HAP-1 (cell line): Measurements from ENCODE around the gene ADPRM.

Experiments used
- DNase-seq, 2 experiments: peaks; one replicate each; pipeline ENCODE4 v3.0.0-alpha.2; 2016 to 2020; ENCODE audit warnings: low spot score in 2 of 2
- H3K27me3 ChIP-seq: fragments of 250-450 bp; sonication (Bioruptor Pico); 2 replicates; pipeline ENCODE4 v1.5.1; 2020; ENCODE audit warnings: low read depth, mild to moderate bottlenecking, moderate library complexity
- H3K36me3 ChIP-seq: fragments of 250-450 bp; sonication (Bioruptor Pico); replicated peaks from 2 replicates; pipeline ENCODE4 v1.5.1; 2020; ENCODE audit warnings: mild to moderate bottlenecking
- H3K4me1 ChIP-seq: fragments of 250-450 bp; sonication (Bioruptor Pico); 2 replicates; pipeline ENCODE4 v1.5.1; 2020; ENCODE audit warnings: mild to moderate bottlenecking
- H3K4me3 ChIP-seq: fragments of 250-450 bp; sonication (Bioruptor Pico); 2 replicates; pipeline ENCODE4 v1.5.1; 2020; ENCODE audit warnings: mild to moderate bottlenecking, moderate library complexity
- H3K9me3 ChIP-seq: fragments of 250-450 bp; sonication (Bioruptor Pico); 2 replicates; pipeline ENCODE4 v1.5.1; 2020; ENCODE audit warnings: mild to moderate bottlenecking, moderate library complexity
- in situ Hi-C: fragments of 300-500 bp; cut with MboI; formaldehyde crosslinking; loops from 3 replicates; pipeline ENCODE4 v1.14.3; 2020; ENCODE audit warnings: low sequenced_read_pairs, inconsistent platforms, mixed read lengths

Gene ADPRM

GRCh38 chr17:10754861-10755591, 57.6 kb downstream of the ADPRM start:
- Histone ChIP-seq H3K36me3 (no peaks in the 10 kb centered on the region), H3K9me3 (no peaks in the 10 kb centered on the region), H3K27me3 (peaks cover 2% of the 10 kb centered on the region; the same call in 1 of the 2 replicates), H3K4me3 (no peak overlapping the region), H3K4me1 (no peaks in the 10 kb centered on the region)
- no peak for DNase-seq
- in situ Hi-C loops: no loop called here

GRCh38 chr17:10755592-10756127, 58.3 kb downstream of the ADPRM start:
- peaks cover 2% of the 10 kb centered on the region; the same call in 1 of the 2 replicates for H3K27me3 ChIP-seq
- no peaks in the 10 kb centered on the region for H3K9me3 ChIP-seq
- no peaks in the 10 kb centered on the region for H3K36me3 ChIP-seq
- H3K4me1 ChIP-seq: no peaks in the 10 kb centered on the region
- no peak overlapping the region for H3K4me3 ChIP-seq
- no peak for DNase-seq
- in situ Hi-C loops: no loop called here

- Histone ChIP-seq H3K27me3 (peaks cover 2% of the 10 kb centered on the region; the same call in 1 of the 2 replicates), H3K4me3 (no peak overlapping the region), H3K4me1 (no peaks in the 10 kb centered on the region), H3K9me3 (no peaks in the 10 kb centered on the region), H3K36me3 (no peaks in the 10 kb centered on the region)
- no peak for DNase-seq
- in situ Hi-C loops: no loop called here
Measured at GRCh38 chr17:10756185-10756584, 58.8 kb downstream of the ADPRM start.

GRCh38 chr17:10756619-10757018, 59.2 kb downstream of the ADPRM start:
- H3K9me3 ChIP-seq: no peaks in the 10 kb centered on the region
- H3K36me3 ChIP-seq: no peaks in the 10 kb centered on the region
- H3K4me1 ChIP-seq: no peaks in the 10 kb centered on the region
- no peak for DNase-seq
- H3K4me3 ChIP-seq: no peak overlapping the region
- in situ Hi-C loops: no loop called here
- peaks cover 2% of the 10 kb centered on the region; the same call in 1 of the 2 replicates for H3K27me3 ChIP-seq

GRCh38 chr17:10757067-10757466, 59.7 kb downstream of the ADPRM start:
- Histone ChIP-seq H3K27me3 (peaks cover 2% of the 10 kb centered on the region; the same call in 1 of the 2 replicates), H3K9me3 (no peaks in the 10 kb centered on the region), H3K4me3 (no peak overlapping the region), H3K36me3 (no peaks in the 10 kb centered on the region), H3K4me1 (no peaks in the 10 kb centered on the region)
- DNase-seq: no peak
- in situ Hi-C loops: no loop called here

GRCh38 chr17:10757647-10758046, 60.3 kb downstream of the ADPRM start:
- H3K27me3 ChIP-seq: peaks cover 2% of the 10 kb centered on the region; the same call in 1 of the 2 replicates
- DNase-seq: no peak
- H3K4me1 ChIP-seq: no peaks in the 10 kb centered on the region
- H3K4me3 ChIP-seq: no peak overlapping the region
- H3K9me3 ChIP-seq: no peaks in the 10 kb centered on the region
- in situ Hi-C loops: no loop called here
- no peaks in the 10 kb centered on the region for H3K36me3 ChIP-seq

- H3K4me3 ChIP-seq: no peak overlapping the region
- in situ Hi-C loops: no loop called here
- no peaks in the 10 kb centered on the region for H3K36me3 ChIP-seq
- DNase-seq: no peak
- H3K27me3 ChIP-seq: peaks cover 2% of the 10 kb centered on the region; the same call in 1 of the 2 replicates
- H3K9me3 ChIP-seq: no peaks in the 10 kb centered on the region
- no peaks in the 10 kb centered on the region for H3K4me1 ChIP-seq
Measured at GRCh38 chr17:10758062-10758461, 60.7 kb downstream of the ADPRM start.
